Measurements from ENCODE around the gene GMPPB.
"Not testable (repeated sequence)": the region's sequence is repeated elsewhere in the genome, so short reads cannot be mapped to it uniquely, and the experiment has no call there.

GMPPB gene

GRCh38 chr3:49712631-49713317 lies 11.0 kb downstream of the GMPPB start:
- DNase-seq, result no peak

DNA sequence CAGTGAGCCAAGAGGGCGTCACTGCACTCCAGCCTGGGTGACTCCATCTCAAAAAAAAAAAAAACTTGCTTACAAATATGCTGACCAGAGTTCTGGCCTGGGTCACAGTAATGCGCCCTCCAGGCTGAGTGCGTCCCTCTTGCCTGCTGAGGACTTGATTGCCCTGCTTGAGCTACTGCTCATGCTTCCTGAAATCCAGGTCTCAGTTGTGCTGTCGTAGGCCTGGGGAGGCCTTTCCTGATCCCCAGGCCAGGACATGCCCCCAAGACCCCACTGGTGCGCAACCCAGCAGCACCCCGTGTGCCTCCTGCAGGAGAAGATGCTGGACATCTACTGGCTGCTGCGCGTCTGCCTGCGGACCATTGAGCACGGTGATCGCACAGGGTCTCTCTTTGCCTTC lies 11.6 kb downstream of the GMPPB start:
- no peak for DNase-seq

GRCh38 chr3:49711489-49711888 lies 12.3 kb downstream of the GMPPB start:
- no peak for DNase-seq

GRCh38 chr3:49709852-49710251 lies 13.9 kb downstream of the GMPPB start:
- no peak for DNase-seq

- DNase-seq, result no peak
These were observed 16.7 kb downstream of the GMPPB start for GRCh38 chr3:49707113-49707480.

DNA sequence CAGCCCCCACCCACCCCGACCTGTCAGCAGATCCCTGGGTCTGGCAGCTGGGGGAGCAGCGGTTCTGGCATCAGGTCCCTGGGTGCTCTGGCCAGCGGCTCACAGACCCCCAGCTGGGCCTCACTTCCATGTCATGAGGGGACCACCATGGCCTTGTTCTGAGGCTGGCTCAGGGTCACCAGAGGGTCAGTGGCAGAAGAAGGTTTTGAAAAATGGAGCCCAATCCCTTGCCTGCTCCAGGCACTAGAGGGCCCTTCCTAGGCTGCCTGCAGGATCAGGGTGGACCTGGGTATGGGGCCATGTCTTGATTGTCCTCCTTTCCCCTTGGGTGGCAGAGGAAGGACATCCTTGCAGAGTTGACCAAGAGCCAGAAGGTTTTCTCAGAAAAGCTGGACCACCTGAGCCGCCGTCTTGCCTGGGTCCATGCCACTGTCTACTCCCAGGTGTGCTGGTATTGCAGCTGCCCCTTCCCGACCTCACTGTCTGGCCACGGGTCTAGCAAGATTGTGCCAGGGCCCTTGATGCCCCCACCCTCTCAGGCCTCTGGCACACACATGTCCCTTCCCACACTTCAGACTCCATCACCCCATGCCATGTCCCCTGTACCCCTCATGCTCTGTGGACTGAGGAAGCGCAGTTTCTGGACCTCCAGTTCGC lies 17.2 kb downstream of the GMPPB start:
- no peak for DNase-seq

- no peak for DNase-seq
These were observed 18.3 kb downstream of the GMPPB start for GRCh38 chr3:49705390-49705960.

DNA sequence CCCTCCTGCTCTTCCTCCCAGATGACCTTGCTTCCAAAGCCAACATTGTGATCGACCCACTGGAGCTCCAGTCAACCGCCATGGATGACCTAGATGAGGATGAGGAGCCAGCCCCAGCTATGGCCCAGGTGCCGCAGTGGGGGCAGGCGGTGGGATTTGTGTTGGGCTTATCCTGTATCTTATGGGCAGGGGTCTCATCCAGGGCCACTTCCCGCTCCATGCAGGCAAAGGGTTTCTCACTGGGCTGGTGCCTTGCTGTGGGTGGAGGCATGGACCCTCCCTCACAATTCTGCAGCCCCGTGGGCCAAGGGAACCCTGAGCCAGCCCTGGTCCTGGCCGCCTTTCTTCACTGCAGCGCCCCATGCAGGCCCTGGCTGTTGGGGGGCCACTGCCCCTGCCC lies 19.1 kb downstream of the GMPPB start:
- no peak for DNase-seq

DNA sequence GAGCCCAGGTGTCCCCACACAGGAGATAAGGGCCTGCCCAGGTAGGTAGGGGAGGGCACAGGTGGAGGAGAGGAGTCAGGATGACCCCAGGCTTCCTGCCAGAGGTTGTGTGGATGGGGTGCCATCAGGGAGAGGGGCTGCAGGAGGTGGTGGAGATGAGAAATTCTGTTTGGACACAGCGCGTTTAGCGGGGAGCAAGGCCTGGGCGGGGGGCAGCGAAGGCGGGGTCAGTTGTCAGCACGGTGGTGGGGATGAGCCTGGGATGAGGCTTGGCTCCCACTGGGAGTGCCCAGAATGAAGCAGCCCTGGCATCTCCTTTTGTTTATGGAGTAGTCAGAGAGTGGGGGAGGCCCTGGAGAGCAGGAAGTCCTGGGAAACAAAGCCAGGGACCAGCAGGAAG lies 19.8 kb downstream of the GMPPB start:
- no peak for DNase-seq

GRCh38 chr3:49703443-49703927 lies 20.3 kb downstream of the GMPPB start:
- peak; percentile 8 for DNase-seq

GRCh38 chr3:49702672-49703071 lies 21.1 kb downstream of the GMPPB start:
- DNase-seq, result no peak

GRCh38 chr3:49701388-49702077 lies 22.2 kb downstream of the GMPPB start:
- DNase-seq, result no peak

DNA sequence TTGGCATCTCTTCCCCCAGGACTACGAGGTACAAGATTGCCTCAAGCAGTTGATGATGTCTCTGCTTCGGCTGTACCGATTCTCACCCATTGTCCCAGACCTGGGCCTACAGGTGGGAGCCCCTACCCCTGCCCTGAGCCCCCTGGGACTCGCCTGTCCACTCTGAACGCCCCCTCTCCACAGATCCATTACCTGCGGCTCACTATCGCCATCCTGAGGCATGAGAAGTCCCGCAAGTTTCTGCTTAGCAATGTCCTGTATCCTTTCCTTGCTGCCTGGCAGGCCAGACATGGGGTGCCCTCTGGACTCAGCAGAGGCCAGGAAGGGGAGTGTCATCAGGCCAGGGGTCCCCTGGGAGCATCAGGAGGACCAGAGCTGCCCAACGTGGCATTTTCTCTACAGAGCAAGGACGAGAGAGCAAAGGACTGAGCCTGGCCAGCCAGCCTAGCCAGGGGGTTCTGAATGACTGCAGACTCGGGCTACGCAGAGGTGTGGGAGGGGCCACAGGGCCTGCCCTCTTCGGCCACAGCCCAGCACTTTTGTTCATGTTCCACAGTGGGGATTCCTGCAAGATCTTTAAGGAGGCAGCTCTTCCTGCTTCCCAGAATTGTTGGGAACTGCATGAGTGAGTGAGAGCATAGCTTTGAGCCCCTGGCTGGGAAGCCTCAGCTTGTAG lies 23.2 kb downstream of the GMPPB start:
- DNase-seq, result no peak

DNA sequence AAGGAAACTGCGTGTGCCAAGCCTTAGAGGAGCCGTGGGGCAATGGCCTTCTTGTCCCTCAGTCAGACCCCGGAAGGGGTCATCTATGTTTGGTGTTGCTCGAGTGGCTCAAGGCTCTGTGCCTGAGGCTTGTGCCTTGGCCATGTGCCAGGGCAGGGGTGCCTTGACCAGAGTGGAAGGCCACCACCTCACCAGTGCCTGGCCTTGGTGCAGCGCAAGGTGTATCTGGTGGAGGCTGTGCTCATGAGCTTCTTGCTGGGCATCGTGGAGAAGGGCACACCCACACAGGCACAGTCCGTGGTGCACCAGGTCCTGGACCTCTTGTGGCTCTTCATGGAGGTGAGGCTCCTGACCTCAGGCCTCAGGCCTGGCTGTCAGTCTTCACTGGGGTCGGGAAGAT lies 23.7 kb downstream of the GMPPB start:
- no peak for DNase-seq

- no peak for DNase-seq
These were observed 24.3 kb downstream of the GMPPB start for GRCh38 chr3:49699281-49699979.

GRCh38 chr3:49695350-49696015 lies 28.3 kb downstream of the GMPPB start:
- not testable (repeated sequence) for DNase-seq

DNA sequence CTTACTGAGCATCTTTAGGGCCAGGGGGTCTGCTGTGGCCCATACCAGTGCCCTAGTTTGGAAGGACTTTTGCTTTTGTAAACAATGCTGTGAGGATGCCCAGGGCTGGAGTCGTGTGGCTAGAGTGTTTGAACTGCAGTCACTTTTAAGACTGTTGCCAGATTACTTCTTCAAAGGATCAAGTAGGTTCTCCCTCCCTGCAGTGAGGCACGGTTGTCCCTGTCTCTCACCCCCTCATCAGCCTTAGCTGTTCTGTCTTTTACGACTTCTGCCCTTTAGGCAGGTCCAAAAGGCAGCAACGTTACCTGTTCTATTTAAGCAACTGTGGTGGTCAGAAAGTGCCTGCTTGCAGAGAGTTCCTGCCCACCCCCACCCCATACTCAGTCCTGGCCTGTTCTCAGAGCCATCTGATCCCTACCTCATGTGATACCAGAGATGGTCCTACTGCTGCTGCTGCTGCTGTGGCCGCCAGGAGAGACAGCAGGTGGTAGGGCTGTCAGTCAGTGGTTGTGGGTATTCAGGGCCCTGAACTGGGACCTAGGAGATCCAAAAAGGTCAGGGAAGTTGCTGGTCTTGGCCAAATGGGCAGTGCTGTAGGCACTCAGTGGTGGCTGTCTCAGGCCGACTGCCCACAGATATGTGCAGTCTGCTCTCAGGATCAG lies 29.2 kb downstream of the GMPPB start:
- not testable (repeated sequence) for DNase-seq

DNA sequence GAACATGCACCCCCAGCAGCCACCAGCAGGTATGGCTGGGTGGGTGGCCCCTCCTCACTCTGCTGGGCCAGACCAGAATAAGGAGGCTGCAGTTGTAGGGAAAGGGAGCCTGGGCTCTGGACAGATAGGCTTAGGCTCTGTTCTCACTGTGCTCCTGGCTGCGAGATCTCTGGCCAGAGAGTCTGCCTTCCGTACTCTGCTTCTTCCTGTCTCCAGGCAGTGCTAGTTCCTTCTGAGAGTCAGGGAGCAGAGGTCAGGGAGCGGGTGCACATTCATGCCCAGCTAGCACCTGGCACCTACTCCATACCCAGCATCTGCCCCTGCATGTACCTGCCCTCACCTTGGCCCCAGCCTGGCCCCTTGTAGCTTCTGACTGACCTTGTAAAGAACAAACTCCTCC lies 32.3 kb downstream of the GMPPB start:
- not testable (repeated sequence) for DNase-seq

- DNase-seq, result not testable (repeated sequence)
These were observed 32.9 kb downstream of the GMPPB start for GRCh38 chr3:49690856-49691255.

DNA sequence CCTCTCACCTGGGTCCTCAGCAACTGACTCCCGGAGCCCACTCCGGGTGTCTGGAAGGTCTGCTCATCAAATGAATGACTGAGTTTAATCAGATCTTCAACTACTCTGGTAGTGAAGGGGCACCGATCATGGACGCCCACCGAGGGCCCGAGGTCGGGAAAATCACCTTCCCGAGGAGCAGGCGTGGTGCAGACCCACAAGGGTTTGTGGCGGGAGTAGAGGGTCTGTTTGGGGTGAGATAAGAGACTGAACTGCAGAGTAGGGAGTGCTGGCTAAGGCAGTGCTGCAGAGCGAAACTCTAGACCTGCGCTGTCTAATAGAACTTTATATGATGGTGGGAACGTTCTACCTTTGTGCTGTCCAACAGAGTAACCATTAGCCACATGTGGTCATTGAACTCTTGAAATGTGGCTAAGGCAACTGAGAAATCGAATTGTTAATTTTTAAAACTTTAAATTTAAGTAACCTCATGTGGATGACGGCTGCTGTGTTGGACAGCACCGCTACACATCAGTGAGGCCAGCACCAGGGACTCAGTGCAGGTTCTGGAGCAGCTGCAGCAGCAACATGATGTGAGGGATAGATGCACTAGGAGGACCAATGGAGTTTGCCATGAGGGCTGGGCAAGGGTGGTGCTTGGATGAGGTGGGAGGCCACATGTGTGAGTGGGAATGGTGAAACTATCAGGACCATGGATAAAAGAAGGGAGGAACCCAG lies 33.7 kb downstream of the GMPPB start:
- not testable (repeated sequence) for DNase-seq
